Activated CD8-positive, alpha-beta memory T cell treated with anti-CD3 and anti-CD28 coated beads, Interleukin-2, amount 50 U/mL, for 4 hours (primary cell): ENCODE results near the gene PRKAG2.
"Not testable (repeated sequence)": the region's sequence is repeated elsewhere in the genome, so short reads cannot be mapped to it uniquely, and the experiment has no call there.

ENCODE experiments used
- DNase-seq: peaks from one replicate; pipeline ENCODE4 v3.0.0-alpha.2; 2020

PRKAG2 gene

DNA sequence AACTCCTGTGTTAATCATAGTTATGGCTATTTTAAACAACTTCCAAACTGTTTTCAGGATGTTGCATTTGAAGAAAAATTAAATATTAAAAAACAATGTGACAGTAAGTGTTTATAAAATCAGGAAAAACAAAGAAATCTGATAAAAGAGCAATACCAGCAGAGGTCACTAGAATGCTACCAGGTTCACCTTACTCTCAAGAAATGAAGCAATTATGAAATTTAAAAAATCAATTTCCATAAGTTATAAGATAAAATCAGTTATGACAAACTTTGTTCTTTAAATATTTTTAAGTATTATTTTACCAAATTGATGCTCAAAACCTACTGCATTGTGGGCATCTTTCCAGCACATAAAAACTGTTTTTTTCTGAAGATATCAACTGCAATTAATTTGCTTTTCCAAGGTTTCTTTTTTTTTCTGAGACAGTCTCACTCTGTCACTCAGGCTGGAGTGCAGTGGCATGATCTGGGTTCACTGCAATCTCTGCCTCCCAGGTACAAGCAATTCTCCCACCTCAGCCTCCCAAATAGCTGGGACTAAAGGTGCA, 306.5 kb downstream of the PRKAG2 start:
- no peak for DNase-seq

DNA sequence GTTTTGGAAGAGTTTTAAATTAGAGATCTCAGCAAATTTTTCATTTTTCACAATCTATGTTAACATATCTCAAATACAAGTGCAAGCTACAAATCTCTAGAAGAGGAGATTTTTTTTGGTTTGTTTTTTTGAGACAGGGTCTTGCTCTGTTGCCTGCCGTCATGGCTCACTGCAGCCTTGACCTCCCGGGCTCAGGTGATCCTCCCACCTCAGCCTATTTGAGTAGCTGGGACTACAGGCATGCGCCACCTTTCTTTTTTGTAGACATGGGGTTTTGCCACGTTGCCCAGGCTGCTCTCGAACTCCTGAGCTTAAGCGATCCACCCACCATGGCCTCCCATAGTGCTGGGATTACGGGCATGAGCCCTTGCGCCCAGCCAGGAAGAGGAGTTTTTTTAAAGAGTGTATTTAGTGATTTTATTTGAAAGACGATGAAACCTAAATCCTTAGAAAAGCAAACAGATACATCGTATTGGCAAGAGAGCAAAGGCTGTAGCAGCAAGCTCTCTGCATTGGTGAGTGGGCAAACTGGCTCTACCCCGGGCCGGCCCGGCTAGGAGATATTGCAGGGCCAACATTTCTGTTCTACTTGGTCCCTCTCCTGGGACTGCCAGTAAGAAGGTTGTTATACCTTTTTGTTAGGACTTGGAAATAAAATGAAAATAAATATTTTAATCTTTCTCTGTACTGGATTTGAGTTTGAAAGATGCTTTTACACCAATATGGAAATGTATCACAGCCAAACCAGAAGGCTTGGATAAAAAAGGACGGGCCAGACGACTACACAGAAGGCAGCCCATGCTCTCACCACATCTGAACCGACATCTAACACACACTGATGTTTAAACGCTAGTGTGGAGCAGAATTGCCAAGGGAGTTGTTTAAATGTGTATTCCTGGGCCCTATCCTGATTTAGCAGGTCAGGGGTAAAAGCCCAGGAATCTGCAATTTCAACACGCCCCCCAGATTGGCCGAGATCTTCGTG, 307.7 kb downstream of the PRKAG2 start:
- DNase-seq, result no peak

DNA sequence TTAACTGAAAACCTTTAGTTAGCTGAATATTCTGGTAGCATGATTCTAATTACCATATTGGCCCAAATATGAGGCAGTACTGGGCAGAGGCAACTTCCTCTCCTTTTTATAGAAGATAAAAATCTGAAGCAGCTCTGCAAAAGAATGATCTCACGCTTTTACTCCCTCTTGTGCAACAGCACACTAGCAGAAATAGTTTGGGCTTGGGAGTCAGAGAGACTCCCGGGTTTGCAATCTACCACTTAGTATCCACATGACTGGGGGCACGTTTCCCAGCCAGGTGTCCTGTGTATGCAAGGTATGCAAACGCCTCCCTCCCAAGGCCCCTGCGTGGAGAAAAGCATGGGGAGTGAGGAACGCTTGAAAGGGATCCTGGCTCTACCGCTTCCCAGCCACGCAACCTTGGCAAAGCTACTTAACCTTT, 310.0 kb downstream of the PRKAG2 start:
- DNase-seq, result no peak

DNA sequence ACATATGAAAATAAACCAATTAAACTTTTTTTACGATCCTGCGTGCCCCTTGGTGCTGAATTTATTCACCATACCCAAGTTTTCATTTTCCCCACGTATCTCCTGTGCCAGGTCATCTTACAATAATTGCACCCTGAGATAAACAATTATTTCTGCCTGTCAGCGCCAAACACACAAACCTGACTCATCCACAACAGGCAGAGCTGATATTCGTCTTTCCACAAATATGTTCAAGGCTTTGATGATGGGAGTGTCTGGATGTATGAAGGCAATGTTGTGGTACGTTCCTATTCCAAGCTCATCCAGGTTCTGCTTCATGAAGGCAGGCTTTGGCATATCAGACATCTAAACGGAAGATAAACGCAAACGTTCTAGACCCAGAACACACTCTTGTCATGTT, 311.4 kb downstream of the PRKAG2 start:
- no peak for DNase-seq

DNA sequence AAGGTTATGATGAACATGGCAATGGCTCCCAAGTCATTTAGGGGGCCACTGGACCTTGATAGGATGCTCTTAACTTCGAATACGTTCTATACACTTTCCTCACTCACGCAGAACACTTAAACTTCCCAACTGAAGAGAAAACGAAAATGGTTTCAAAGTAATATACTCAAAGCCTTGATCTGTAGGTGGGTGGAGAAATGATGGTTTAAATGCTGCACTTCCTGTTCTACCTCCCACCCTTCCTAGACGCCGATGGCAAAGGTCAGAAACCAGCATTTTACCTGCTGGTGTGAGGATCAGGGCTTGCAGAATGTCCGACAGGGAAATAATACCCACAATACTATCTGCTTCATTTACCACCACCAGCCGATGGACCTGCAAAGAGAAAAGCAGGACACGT, 316.7 kb downstream of the PRKAG2 start:
- no peak for DNase-seq

DNA sequence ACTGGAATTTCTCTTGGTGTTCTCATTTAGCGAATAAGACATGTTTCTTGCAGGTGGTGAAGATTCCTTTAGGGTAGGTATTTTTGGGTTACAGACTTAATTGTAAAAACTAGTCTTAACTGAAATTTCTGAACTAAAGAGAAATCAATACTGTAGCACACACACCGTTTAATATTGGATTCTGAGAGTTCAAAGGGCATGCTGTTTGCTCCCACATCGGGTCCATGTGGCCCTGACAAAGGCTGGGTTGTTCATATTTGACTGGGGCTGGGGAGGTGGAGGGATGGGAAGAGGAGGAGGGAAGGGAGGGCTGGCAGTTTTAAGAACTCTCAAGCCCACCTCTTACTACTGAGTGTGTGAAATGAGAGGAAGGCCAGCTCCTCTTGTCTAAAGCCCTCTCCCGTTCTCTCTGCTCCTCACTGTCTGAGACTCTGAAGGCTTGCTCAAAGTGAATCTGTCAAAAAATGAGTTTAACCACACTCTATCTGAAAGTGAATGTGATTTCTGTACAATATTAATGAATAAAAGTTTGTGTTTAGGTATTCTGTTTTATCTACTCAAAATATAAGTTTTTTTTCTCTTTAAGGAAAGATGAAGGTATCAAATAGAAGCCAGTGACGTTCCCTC, 317.2 kb downstream of the PRKAG2 start:
- no peak for DNase-seq

DNA sequence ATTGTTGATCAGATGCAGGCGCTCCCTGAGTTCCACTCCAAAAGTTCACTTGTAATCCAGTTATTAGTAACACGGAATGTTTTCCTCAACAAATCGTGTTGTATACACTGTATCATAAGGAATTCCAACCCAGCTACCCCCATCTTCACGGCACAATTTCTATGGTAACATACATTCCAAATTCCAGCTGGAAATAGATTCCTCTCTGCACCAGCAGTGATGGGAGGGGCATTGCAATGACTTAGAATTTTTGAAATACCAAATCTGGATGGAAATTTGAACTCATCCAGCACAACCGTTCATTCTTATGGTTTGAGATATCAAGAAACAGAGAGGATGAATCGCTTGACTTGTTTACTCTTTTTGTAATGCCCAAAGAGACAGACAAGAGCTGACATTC, 318.3 kb downstream of the PRKAG2 start:
- DNase-seq, result no peak

DNA sequence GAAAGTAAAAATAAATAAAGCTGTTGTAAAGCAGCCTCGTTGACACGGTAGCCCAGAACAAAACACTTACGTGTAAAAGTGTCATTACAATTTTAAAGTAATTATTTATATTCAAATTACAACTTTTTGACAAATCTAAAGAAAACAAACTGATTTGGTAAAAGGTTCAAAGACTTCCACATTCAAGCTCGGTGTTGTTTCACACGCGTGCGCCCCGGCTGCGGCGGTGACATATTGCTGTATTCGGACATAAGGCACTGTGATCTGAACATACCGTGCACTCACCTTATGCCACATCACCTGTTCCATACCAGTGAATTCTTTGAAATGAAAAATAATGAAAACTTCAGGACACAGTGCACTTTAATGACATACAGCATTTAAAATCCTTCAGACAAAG, 320.3 kb downstream of the PRKAG2 start:
- no peak for DNase-seq

DNA sequence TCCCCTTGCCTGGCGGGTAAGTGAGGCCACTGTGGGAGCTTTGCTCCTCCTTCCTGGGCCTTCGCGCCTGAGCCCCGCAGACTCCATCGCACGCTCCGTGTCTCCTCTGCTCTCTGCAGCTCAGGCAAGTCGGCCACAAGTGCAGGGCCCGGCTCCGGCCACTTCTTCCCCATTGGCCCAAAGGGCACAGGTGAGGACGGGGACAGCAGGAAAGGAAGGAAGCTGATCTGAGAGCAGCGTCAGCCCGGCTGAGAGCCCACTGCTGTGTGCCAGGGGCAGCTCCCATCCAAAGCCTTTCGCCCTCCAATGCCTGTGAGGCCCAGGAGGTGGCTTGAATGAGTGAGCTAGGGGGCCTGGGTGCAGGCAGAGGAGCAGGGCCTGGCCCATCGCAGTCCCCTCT, 323.6 kb downstream of the PRKAG2 start:
- DNase-seq, result no peak

DNA sequence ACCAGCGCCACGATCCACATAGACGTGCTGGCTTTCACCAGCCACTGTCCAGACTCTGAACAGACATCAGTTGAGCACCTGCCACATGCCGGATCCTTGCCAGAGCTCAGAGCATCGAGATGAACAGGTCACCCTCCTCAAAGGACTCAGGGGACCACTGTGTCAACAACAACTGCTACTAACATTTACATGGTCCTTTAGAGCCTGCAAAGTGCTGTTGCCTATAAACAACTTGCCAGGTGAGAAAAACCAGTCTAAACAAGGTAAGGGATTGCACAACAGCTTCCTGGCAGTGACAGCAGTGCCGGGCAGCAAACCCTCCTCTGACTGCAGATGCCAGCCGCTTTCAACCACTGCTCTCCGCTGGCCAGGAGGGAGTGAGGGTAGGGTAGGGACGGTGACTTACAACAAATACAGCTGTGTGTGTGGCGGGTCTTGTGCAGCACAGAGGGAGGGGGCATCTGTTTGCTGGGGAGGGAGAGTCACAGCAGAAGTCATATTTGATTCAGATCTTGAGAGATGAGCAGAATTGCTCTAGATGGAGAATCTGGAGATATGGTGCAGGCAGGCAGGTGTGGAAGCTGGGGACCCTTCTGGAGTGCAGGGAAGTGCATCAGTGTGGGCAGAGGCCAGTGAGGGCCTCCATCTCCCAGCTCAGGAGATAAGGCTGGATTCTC, 324.4 kb downstream of the PRKAG2 start:
- no peak for DNase-seq

DNA sequence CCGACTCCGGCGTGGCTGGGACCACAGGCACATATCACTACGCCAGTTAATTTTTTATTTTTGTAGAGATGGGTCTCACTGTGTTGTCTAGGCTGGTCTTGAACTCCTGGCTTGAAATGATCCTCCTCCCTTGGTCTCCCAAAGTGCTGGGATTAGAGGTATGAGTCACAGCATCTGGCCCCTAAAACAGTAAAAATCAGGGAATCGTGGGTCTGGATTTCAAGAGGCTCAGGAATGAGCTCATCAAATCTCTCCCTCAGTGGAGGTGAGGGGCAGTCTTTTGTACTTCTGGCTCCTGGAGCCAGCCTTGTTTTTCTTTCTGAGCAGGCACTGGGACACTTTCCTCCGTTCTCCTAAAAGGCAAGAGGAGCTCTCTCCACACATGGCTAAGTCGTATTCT, 325.1 kb downstream of the PRKAG2 start:
- no peak for DNase-seq

DNA sequence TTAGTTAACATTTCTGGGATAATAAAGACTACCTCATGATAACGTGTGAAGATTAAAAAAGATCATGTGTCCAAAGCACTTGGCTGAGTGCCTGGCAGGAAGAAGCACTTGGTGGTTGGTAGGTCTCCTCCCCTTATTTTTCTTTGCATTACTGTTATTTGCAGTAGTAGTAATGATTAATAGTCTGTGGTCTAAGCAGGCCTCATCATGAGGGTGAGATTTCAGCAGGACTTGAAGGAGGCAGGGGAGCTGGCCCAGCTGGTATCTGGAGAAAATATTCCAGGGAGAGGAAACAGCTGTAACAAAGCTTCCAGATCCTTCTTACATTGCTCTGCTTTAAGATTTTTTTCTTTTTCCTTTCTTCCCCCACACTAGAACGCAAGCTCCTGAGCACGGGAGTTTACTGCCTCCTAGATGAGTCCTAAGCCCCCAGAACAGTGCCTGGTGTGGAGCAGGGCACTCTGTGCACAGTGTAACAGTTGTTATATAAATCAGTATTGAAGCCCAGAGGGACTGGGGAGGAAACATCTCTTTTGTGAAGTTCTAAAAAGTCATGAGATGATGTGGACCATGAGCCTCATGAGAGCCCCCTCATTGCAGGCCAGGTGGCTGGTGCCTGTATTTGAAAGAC, 326.1 kb downstream of the PRKAG2 start:
- DNase-seq, result no peak

DNA sequence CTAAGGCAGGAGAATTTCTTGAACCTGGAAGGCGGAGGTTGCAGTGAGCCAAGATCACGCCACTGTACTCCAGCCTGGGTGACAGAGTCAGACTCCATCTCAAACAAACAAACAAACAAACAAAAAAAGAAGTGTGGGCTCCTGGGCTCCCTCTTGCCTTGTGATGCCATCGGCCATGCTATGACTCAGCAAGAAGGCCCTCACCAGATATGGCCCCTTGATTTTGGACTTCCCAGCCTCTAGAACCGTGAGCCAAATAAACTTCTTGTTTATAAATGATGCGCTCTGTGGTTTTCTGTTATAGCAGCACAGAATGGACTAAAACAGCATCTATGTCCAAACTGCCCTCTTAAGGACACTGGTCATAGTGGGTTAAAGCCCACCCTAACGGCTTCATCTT, 327.3 kb downstream of the PRKAG2 start:
- no peak for DNase-seq

DNA sequence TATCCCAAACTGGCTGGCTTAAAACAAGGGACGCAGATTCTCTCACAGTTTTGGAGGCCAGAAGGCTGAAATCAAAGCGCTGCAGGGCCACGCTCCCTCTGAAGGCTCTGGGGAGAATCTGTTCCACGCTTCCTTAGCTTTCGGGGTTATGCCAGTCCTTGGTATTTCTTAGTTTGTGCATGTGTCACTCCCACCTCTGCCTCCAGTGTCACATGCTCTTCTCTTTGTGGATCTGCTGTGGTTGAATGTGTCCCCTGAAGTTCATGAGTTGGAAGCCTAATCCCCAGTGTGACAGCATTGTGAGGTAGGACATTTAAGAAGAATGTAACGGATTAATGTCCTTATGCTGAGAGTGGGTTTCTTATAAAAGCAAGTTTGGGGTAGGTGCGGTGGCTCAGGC, 327.8 kb downstream of the PRKAG2 start:
- DNase-seq, result no peak

DNA sequence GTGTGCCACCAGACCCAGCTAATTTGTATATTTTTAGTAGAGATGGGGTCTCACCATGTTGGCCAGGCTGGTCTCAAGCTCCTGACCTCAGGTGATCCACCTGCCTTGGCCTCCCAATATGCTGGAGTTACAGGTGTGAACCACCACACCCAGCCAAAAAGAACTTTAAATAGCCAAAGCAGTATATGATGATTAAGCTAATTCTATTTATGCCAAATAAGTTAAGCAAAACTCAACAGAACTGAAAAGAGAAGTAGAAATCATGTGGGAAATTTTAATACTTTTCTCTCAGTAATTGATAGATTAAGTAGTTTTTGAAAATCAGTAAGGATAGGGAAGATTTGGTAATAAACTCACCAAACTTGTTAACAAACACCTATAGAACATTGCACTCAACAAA, 332.7 kb downstream of the PRKAG2 start:
- no peak for DNase-seq

DNA sequence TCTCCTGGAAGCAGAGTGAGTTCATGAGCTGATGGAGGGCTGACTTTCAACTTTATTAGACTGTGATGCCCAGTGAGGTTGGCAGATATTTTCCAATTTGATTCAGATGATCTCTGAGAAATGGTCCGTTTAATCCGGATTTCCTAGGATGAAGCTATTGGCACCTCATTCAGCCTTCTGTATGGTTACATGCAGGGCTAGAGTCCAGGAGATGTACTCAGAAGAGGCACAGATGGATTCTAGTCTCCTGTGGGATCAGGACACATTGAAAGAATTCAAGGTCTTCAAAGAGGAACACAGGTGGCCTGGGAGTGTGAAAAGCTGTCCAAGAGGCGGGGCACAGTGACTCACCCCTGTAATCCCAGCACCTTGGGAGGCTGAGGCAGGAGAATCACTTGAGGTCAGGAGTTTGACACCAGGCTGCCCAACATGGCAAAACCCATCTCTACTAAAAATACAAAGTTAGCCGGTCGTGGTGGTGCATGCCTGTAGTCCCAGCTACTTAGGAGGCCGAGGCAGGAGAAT, 334.2 kb downstream of the PRKAG2 start:
- no peak for DNase-seq

DNA sequence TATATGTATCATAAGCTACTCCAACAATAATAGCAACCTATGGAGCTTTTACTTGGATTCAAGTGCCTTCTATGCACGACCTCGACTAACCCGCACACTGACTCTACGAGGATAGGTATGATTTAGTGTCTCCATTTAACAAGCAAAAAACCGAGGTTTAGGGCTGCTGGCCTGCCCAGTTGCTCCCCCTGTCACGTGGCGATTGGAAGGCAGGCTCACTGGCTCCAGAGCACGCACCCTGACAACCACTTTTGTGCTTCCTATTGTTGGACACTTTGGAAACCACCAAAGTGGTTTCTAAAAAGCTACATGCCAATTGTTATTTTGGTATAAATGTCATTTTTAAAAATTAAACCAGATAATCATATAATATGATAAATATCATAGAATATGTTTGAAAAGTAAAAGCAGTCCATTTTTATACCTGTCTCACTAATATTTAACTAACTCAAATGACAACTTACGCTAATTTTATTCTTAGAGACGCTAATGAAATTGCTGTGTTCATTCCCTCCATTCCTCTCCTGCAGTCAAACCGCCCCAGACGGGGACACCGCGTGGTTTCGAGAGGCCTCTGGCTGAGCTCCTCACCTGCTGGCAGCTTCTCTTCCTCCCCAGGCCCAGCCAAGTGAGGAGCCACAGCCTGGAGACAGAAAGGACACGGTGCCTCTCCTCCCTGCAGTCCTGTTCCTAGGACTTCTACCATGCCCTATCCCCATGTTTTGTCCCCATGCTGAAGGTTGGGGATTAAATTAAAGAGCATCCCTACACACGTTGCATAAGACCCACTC, 335.0 kb downstream of the PRKAG2 start:
- no peak for DNase-seq

DNA sequence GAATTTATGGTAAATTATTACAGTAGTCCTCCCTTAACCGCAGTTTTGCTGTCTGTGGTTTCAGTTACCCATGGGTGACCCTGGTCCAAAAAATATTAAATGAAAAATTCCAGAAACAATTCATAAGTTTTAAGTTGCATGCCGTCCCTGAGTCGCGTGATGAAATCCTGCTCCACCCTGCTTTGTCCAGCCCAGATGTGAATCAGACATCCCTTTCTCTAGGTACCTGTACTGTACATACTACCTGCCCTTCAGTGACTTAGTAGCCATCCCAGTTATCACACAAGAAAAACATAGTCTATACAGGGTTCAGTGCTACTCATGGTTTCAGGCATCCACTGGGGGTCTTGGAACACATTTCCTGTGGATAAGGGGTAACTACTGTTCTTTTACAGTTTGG, 336.8 kb downstream of the PRKAG2 start:
- no peak for DNase-seq

DNA sequence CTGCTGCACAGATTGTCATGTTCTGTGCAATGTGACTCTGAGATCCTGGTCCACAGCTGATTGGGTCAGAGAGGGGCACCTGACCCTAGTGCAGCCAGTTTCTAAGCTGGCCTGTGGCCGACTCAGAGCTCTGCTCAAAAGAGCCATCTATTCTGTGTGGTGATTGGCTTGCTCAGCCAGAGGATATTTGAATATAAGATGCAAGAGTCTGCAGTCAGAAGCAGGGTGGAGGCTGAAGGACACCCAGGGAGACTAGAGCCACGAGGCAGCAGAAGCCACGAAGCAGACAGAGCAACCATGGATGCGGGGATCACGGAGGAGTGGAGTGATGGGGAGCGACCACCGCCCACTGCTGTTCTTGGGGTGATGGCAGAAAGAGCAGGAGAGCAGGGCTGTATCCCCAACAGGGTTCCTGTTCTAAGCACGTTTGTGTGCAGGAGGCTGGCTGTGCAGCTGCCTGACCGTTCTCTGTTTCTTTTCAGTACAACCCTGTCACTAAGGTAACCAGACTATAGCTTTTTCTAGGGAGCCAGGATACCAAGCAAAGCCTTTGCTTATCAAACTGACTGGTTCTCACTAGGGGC, 337.7 kb downstream of the PRKAG2 start:
- DNase-seq, result no peak

DNA sequence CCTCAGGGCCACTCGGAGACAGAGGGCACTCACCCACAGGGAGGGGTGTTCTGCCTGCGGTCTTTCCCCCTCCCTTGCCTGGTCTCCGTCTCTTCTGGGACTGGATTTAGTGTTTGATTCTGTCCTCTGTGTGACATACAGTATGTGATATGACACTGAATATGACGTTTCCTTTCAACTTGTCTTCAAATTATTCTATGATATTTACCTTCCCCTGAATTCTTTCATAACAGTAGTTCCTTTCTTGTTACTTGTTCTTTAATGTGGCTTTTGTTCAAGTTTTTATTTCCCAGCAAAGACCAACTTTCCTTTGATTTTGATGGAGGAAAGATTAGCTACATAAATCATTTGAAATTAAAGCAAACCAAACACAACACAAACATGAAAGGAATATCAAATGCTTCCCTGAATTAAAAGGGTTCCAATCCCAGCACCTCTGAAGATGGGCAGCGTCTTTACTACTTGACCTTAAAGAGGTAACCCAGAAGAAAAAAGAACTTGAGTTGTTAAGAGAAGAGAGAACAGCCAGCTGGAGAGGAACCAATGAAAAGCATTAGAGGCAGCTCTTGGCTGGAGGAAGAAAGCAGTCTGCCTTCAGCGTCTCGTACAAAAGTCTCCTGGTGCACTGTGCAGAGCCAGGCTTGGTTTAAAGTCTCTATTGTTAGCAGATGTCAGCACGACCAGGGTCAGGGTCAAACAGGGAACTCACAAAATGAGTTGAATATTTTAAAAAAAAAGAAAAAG, 338.9 kb downstream of the PRKAG2 start:
- DNase-seq, result no peak

DNA sequence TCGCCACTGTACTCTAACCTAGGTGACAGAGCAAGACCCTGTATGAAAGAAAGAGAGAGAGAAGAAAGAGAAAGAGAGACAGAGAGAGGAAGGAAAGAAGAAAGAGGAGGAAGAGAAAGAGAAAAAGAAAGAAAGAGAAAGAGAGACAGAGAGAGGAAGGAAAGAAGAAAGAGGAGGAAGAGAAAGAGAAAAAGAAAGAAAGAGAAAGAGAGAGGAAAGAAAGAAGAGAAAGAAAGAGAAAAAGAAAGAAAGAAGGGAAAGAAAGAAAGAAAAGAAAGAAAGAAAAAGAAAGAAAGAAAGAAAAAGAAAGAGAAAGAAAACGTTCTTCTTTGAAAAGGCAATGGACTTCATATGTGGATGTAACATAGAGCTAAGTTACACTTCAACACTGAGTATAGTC, 340.7 kb downstream of the PRKAG2 start:
- DNase-seq, result not testable (repeated sequence)
